ENCODE results near the gene C19orf67.
"Not testable (repeated sequence)": the region's sequence is repeated elsewhere in the genome, so short reads cannot be mapped to it uniquely, and the experiment has no call there.

C19orf67 gene

GRCh38 chr19:14055396-14055795, 30.2 kb downstream of the C19orf67 start:
- DNase-seq: no peak

GRCh38 chr19:14054721-14055120, 30.9 kb downstream of the C19orf67 start:
- DNase-seq: no peak

- DNase-seq: no peak
Observed at GRCh38 chr19:14054099-14054498, 31.5 kb downstream of the C19orf67 start.

- no peak for DNase-seq
Observed at GRCh38 chr19:14053500-14053899, 32.1 kb downstream of the C19orf67 start.

GRCh38 chr19:14053032-14053431, 32.6 kb downstream of the C19orf67 start:
- no peak for DNase-seq

GRCh38 chr19:14052470-14052869, 33.1 kb downstream of the C19orf67 start:
- DNase-seq: no peak

- DNase-seq: no peak
Observed at GRCh38 chr19:14051980-14052379, 33.6 kb downstream of the C19orf67 start.

- not testable (repeated sequence) for DNase-seq
Observed at GRCh38 chr19:14050961-14051360, 34.6 kb downstream of the C19orf67 start.

- no peak for DNase-seq
Observed at GRCh38 chr19:14050512-14050911, 35.1 kb downstream of the C19orf67 start.

- no peak for DNase-seq
Observed at GRCh38 chr19:14048443-14049153, 37.0 kb downstream of the C19orf67 start.

GRCh38 chr19:14047866-14048265, 37.7 kb downstream of the C19orf67 start:
- DNase-seq: not testable (repeated sequence)

GRCh38 chr19:14042659-14043608, 42.6 kb downstream of the C19orf67 start:
- DNase-seq: peak; percentile 58

- DNase-seq: no peak
Observed at GRCh38 chr19:14039181-14039580, 46.4 kb downstream of the C19orf67 start.

GRCh38 chr19:14035706-14036105, 49.9 kb downstream of the C19orf67 start:
- no peak for DNase-seq

GRCh38 chr19:14035159-14035558, 50.4 kb downstream of the C19orf67 start:
- DNase-seq: not testable (repeated sequence)

GRCh38 chr19:14033946-14034345, 51.6 kb downstream of the C19orf67 start:
- no peak for DNase-seq

- peak; percentile 83 for DNase-seq
Observed at GRCh38 chr19:14031719-14032480, 53.7 kb downstream of the C19orf67 start, which contains the start of gene IL27RA. Gene IL27RA, plus strand, starts transcription at chr19:14031762. Its CDS starts 111 bp downstream, at chr19:14031873.

All from retina (tissue), 1 donor.